GM19452 (cell line): Measurements from ENCODE around the gene RBFOX2.
"Not testable (repeated sequence)": the region's sequence is repeated elsewhere in the genome, so short reads cannot be mapped to it uniquely, and the experiment has no call there.

Experiments used
- ATAC-seq: cut with Tn5 transposase; IDR thresholded peaks from one replicate; pipeline ENCODE4 v1.9.1; 2021; ENCODE audit not compliant: unreplicated experiment

The RBFOX2 gene, protein sequence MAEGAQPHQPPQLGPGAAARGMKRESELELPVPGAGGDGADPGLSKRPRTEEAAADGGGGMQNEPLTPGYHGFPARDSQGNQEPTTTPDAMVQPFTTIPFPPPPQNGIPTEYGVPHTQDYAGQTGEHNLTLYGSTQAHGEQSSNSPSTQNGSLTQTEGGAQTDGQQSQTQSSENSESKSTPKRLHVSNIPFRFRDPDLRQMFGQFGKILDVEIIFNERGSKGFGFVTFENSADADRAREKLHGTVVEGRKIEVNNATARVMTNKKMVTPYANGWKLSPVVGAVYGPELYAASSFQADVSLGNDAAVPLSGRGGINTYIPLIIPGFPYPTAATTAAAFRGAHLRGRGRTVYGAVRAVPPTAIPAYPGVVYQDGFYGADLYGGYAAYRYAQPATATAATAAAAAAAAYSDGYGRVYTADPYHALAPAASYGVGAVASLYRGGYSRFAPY

GRCh38 chr22:36028646-36029405 is at the start of gene RBFOX2:
Gene RBFOX2, minus strand, starts transcription at chr22:36028824. Its CDS starts 399 bp downstream, at chr22:36028425.
- ATAC-seq = no peak

DNA sequence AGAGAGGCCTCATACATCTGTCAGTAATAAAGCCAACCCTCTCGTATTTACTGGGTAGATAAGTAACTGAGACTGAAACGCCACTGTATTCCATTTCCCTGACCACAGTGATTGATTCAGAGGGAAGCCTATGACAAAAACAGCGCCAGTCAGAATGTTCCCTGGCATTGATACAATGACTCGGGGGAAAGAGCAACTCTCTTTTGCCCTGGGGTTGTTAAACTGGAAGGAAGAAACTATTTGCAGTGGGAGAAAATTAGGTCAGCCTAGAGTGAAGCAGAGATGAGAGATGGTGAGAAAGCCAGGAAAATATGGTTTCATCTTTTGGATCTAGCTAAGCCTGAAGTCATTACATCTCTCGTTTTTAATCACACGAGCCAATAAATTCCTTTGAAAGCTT is 48.6 kb upstream of the RBFOX2 start:
- no peak for ATAC-seq

GRCh38 chr22:36075724-36076123 is 47.1 kb upstream of the RBFOX2 start:
- ATAC-seq = no peak

DNA sequence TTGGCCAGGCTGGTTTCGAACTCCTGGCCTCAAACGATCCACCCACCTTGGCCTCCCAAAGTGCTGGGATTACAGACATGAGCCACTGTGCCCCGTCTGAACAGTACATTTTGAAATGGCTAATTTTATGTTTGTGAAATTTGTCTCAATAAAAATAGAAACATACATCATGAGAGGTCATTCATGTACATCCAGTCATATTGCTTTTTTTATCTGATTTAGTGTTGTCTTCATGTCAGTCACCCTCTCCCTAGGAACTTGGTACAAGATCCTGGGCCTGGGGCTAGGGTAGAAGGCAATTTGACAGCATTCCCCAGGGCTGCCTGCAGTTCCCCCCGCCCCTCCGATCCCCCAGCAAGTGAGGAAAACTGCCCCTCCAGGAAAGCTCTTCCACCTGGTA is 46.6 kb upstream of the RBFOX2 start:
- ATAC-seq = no peak

- ATAC-seq = no peak
Measured at GRCh38 chr22:36073476-36073875, 44.9 kb upstream of the RBFOX2 start.

- ATAC-seq = not testable (repeated sequence)
Measured at GRCh38 chr22:36070645-36071044, 42.0 kb upstream of the RBFOX2 start.

DNA sequence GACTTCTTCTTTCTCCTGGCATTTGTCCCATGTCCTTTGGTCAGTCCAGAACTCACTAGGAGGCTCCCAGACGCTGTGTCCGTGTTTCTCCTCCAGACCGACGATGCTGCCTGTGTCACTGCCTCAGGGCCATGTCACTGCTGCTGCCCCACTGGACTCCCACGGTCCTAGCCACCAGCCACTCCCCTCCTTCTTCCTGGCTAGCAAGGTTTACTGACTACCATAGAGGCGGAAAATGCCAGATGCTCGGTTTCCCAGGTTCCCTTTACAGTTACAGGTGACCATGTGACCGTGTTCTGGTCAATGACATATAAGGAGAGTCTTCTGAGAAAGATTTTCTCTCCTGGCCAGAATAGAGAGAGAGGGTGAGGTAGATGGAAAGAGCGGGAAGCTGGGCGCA is 40.7 kb upstream of the RBFOX2 start:
- ATAC-seq = no peak

- ATAC-seq = no peak
Measured at GRCh38 chr22:36068776-36069344, 40.2 kb upstream of the RBFOX2 start.

GRCh38 chr22:36067235-36067558 is 38.6 kb upstream of the RBFOX2 start:
- no peak for ATAC-seq

DNA sequence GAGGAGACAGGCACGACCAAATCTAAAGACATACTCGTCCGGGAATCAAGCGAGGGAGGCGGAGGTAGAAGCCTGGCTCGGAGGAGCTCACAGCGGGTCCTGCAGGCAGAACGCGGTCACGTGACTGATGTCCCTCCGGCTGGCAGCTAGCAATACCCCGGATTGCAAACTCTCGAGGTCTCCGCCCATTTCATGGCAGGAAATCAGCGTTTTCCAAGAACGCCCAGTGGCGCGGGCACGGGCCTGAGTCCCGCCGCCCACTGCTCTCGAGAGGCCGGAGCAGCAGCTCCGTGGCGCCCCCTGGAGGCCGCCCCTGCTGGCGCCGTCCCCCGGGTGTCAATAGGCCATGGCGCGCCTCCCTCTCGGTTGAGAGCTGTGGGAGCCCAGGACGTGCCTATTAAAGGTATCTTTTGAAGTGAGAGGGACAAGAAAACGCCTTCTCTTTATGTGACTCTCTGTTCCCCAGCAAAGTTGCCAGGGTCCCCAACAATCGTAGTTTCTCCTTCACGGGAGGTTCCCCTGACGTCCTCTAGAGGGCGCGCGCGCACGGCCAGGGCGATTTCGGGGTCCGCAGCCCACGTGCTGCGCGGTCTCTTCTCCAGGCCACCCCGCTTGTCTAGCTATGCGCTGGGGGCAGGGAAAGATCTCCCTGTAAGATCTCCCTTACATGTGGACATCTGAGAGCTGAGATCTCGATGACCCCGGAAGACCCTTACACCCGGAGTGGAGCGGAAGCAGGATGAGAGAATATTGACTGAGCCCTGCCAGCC is 37.3 kb upstream of the RBFOX2 start:
- ATAC-seq = no peak

- ATAC-seq = no peak
Measured at GRCh38 chr22:36065462-36065774, 36.8 kb upstream of the RBFOX2 start.

- ATAC-seq = no peak
Measured at GRCh38 chr22:36064358-36064757, 35.7 kb upstream of the RBFOX2 start.

- ATAC-seq = no peak
Measured at GRCh38 chr22:36056980-36057379, 28.4 kb upstream of the RBFOX2 start.

DNA sequence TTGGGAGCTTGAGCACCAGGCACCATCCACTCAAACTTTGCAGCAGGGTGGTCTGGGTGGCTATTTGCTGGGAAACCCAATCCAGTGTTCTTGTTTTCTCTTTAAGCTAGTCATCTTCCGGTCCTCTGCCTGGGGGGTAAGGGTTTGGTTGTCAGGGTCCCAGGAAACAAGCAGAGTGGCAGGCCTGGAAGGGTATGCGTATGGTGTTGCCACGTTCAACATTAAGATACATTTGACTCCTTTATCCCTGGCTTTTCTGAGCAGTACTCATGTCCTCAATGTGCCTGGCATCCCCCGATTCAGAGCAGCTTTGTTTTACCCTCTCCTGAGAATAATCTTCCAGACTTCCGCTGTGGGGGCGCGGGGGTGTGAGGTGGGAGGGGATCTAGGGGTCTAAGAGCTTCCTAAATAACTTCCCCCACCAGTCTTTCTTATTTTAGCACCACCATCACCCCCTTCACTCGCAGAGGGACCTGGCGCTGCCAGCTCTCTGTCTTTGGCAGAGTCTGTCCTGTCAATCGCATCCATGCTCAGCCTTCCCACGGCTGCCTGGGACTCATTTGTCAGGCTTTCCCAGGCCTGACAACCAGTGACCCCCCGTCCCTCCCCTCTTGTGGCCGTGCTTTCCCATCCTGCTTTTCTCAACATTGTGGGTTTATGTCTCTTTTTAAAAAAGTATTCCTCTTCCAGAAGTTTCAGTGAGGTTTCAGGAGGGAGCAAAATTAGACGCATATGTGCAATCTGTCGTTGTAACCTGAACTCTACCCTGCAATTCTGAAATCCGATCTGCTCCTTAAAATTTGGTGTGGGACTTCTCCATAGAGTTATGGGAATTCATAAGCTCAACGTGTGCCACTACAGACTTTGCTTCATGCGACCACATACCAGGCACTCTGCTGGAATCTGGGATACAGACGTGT is 27.0 kb upstream of the RBFOX2 start:
- ATAC-seq = no peak

GRCh38 chr22:36054446-36054845 is 25.8 kb upstream of the RBFOX2 start:
- ATAC-seq = not testable (repeated sequence)

GRCh38 chr22:36053242-36054147 is 24.9 kb upstream of the RBFOX2 start:
- ATAC-seq = no peak

DNA sequence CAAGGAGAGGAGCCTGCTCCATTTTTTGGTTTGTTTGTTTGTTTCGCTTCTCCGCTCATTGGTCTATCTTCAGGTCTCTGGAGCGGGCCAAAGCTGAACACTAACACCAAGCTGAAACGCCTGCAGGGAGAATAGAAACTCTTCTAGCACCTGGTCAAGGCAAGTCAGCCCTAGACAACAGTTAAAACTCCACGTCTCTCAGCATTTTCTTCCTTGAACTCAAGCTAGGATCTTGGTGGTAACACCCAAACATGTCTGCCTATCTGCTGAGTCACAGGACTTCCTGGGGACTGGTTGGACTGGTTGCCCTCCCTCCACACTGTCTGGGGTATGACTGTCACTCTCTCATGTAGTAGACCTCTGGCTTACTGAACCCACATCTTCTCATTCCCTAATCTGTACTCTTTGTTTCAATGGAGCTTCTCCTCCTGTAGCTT is 23.9 kb upstream of the RBFOX2 start:
- no peak for ATAC-seq

DNA sequence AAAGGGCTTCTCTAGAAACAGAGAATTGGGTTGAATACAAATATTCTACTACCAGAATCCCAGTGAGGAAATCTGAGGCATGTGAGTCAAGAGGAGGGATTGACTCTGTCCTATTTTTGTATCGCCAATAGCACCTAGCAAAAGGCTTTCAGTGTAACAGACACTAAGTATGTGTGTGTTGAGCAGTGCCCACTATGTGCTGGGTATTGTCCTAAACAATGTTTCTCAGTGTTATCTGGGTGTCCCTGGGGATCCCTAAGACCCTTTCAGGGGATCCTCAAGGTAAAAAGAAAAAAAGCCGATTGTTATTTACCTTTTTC is 21.0 kb upstream of the RBFOX2 start:
- ATAC-seq = no peak

GRCh38 chr22:36048911-36049677 is 20.5 kb upstream of the RBFOX2 start:
- ATAC-seq = no peak
